ENCODE data around the gene EPG5.
A peak's percentile ranks its signal among the peaks of the same experiment; 100 is the strongest.

EPG5 gene

DNA sequence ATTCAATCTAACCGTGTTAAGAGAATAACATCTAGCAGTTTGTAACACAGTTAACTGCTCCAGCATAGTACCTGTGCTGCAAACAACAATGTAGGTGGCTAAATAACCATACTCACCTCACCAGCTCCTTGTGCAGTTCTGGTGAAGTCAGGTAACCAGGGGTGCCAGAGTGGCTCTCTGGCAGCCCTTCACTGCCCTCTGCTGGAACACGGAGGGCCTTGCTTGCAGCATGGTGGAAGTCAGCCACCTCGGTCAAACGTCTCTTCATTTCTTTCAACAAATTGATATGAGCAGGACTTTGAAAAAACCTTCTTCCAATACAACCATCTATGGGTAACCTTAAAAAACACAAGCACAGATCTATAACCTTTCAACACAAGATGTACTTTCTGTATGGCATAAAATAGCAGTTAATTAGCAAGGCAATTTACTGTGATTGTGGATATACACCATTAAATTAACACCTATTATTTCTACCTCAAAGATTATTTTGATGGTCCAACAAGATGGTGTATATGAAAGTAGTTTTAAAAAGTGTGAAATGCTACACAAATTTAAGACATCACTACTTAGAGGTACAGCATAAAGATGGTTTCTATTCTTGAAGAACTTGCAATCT is 56.6 kb downstream of the EPG5 start:
- peak; percentile 60 for DNase-seq

GRCh38 chr18:45901654-45902210 is 65.4 kb downstream of the EPG5 start:
- no peak for DNase-seq

DNA sequence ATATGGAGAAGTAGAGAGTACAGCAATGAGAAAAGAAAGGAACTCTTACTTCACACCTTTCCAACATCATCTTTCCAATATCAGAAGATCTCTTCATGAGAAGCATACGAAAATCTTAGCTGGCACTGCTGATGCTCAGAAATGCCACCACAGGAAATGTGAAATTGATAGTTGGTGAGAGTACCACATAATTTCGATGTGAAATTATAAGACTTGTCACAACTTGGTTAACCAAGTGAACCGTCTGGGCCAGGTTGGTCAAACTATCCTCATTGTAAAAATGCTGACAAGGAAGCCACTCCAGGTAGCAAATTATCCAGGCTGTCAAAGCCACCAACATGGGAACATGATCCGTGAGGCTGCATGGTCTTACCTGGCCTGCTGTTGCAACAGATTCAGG is 66.5 kb downstream of the EPG5 start:
- DNase-seq, result no peak

- no peak for DNase-seq
Observed at GRCh38 chr18:45896991-45897390, 70.1 kb downstream of the EPG5 start.

DNA sequence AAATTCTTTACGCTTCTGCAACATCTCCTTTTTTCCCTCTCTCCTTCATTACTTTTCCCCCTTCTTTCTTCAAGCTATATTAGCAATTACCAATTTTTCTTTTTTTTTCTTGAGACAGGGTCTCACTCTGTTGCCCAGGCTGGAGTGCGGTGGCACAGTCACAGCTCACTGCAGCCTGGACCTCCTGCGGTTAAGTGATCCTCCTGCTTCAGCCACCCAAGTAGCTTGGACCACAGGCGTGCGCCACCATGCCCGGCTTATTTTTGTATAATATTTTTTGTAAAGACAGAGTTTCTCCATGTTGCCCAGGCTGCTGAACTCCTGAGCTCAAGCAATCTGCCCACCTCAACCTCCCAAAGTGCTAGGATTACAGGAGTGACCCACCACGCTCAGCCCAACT is 70.7 kb downstream of the EPG5 start:
- DNase-seq, result no peak

DNA sequence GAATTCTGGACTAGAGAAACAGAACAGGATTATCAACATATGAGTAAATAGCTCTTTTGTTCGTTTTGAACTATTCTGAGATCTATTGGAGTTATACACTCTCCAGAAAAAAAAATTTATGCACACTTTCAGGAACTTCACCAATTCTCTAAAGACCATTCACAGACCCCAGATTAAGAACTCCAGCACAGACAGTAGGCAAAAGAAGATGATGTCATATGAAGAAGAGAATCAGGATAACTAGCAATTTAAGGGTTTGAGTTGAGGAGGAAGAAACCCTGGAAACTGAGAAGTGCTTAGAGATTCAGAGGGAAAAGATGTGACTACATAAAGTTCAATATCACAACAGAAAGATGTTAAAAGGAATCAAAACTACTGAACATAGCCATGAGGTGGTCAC is 71.8 kb downstream of the EPG5 start:
- no peak for DNase-seq

DNA sequence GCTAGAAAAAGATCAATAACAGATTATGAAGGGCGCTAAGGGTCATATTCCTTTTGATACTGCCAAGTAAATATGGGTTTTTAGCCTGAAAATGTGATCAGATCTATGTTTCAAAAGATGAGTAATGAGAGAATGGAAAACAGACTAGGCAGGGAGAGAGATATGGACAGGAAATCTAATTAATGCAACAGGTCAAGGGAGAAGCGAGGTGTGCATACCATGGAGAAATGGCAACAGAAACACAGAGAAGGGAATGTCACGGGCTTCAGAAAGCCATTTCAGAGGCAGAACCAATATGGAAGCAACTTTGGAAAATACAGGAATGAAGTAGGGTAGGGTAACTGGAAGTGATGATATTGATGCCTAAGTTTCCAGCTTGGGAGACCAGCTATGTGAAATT is 72.3 kb downstream of the EPG5 start:
- DNase-seq, result no peak

GRCh38 chr18:45891806-45892205 is 75.3 kb downstream of the EPG5 start:
- DNase-seq, result no peak

GRCh38 chr18:45890606-45891005 is 76.5 kb downstream of the EPG5 start:
- DNase-seq, result no peak

GRCh38 chr18:45889419-45890064 is 77.6 kb downstream of the EPG5 start:
- DNase-seq, result peak; percentile 7

GRCh38 chr18:45887585-45887984 is 79.5 kb downstream of the EPG5 start:
- DNase-seq, result no peak

DNA sequence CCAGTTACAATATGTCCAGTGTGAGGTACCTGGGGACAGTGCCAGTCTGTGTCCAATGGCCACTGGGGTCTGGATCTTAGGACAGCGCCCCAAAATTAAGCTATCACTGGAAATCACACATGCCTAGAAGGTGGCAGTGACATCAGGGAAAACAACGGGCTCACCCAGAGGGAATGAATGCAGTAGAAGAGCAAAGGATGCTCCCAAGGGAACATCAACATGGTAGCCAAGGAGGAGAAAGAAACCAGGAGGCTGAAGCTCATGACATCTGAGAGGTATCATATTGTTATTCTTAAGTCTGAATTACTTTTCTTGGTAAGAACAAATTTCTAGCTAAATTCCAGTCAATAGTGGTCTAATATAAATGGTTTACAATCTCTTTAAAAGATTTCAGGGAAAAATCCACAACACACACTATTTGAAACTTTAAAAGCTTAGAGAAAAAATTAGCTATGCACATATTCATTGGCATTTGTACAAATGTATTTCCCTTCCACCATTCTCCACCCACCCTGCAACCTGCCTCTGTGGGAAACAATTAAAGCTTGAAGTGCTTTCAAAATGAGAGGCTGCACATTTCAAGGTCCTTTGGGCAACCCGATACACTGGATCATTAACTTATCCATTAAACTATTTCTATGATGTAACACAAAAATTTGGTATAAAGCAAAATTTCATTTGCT is 86.1 kb downstream of the EPG5 start:
- no peak for DNase-seq

GRCh38 chr18:45879681-45880655 is 87.2 kb downstream of the EPG5 start:
- peak; percentile 58 for DNase-seq

DNA sequence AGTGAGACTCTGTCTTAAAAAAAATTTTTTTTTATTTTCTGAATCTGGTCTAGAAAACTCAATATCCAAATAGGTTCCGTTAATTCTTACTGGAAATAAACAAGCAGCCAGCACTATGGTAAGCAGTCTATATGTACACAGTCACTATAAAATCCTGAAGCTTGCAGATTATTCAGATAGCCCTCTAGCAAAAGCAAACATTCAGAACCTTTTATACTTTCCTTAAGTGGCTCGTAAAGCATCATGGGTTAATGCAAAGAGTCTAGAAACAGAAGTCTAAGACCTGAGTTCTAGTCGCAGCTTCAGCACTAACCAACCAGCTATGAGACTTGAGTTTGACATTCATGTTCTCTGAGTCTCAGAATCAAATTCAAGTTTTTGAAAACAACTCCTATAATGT is 89.7 kb downstream of the EPG5 start:
- no peak for DNase-seq

DNA sequence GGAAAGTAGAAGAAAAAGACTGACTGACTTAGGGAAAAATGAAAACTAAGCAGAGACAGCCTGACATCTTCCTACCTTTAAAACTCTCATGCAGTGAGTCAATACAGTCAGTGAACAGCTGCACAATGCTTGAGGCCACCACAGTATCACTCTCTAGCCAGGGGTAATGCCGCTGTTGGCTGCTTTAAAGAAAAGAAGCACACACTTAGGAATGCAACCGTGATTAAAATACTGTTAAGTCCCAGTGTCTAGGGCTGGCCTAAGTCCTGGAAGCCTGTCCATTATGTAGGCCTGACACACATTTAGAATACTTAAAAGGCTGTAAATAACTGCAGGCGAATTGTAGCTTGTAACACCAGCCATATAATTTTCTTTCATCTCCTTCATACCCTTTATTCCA is 91.0 kb downstream of the EPG5 start:
- DNase-seq, result no peak

DNA sequence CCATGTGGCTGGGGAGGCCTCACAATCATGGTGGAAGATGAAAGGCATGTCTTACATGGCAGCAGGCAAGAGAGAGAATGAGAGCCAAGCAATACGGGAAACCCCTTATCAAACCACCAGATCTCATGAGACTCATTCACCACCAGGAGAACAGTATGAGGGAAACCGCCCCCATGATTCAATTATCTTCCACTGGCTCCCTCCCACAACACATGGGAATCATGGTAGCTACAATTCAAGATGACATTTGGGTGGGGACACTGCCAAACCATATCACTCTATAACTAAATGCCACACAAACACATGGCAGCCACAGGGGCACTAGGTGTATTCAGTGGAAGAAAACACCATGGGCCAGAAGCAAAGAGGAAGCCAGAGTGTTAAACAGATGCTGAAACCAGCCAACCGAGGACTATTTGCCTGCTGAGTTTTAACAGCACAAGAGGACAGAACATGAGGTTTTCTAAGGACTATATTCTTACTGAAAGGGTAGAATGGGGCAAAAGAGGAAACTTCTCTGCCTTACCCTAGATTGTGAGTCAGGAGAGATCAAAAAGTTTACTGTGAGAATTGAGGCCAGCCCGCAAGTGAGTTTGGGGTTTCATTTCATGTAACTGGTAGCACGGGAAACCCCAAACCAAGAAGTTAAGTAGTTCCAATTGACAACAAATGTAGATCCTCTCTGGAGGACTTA is 92.5 kb downstream of the EPG5 start:
- peak; percentile 77 for DNase-seq

GRCh38 chr18:45871431-45872084 is 95.6 kb downstream of the EPG5 start:
- no peak for DNase-seq

- no peak for DNase-seq
Observed at GRCh38 chr18:45870419-45870818, 96.7 kb downstream of the EPG5 start.

DNA sequence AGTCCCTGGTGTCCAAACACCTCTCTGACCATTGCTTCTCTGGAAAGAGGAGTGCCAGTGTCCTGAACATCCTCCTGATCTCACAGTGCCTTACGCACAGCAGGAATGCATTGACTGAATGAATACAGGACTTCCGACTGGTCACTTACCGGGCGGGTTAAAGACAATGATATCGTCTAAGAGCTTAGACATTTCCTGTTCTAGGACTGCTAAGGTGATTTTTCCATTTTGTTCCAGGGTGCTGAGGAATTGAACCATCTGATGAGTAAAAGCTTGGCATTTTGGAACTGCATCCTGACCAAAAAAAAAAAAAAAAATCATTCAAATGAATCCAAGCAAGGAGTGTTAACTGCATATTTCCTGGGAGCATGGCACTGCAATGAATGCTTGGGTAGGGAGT is 101.7 kb downstream of the EPG5 start:
- DNase-seq, result no peak

- DNase-seq, result no peak
Observed at GRCh38 chr18:45864081-45864480, 103.0 kb downstream of the EPG5 start.

DNA sequence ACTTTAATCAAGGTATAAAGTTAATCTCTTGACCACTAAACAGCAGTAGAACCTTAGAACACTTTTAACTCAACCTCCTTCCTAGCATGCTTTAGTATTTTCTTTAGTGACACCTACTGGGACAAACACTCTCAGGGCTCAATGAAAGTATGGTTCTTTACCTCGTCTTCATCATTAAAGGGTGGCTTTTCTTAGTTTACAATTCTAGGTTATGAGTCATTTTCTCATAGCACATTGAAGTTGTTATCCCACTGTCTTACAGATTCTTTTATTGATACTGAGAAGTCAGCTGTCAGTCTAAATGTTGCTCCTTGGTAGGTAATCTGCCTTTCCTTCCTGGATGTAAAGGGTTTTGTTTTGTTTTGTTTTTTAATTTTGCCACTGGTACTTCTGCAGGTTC is 103.7 kb downstream of the EPG5 start:
- DNase-seq, result no peak

DNA sequence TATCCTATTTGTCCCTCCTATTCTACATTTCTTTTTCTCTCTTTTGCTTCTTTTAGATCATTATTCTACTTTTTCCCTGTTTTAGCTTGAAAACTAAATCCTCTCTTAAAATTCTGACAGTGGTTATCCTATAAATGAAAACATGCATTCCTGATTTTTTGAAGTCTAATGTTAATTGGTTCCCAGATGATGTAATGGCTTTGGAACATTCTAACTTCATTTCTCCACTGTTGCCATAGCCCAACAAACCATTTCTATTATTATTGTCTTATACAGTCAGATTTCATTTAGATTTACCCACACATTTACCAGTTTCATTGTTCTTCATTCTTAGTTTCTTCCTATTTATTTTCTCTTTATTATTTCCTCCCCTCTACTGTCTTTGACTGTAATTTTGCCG is 105.2 kb downstream of the EPG5 start:
- no peak for DNase-seq
